ENCODE measurements around the gene ZNF778.

GRCh38 chr16:89191901-89192185, 25.7 kb upstream of the ZNF778 start:
- TF ChIP-seq CTCF (IDR thresholded peaks at IDR 0.05; ENCODE audit: control extremely low read depth in 1 of 3, insufficient read depth in 1 of 3, low read depth in 1 of 3, low read length in 3 of 3) (no peak), CEBPB (IDR thresholded peaks at IDR 0.05; ENCODE audit: low read depth, low read length) (no peak), USF2 (IDR thresholded peaks at IDR 0.05; ENCODE audit: low read length) (no peak), GABPA (IDR thresholded peaks at IDR 0.05; ENCODE audit: borderline replicate concordance, insufficient read depth, low read length) (no peak), POLR2AphosphoS5 (IDR thresholded peaks at IDR 0.05; ENCODE audit: low read depth, low read length) (no peak), EZH2 (IDR thresholded peaks at IDR 0.05; ENCODE audit: low read depth, low read length, severe bottlenecking) (no peak), EP300 (IDR thresholded peaks at IDR 0.05; ENCODE audit: borderline replicate concordance in 1 of 2, low read depth in 2 of 2, low read length in 2 of 2) (no peak), HDAC2 (IDR thresholded peaks at IDR 0.05; ENCODE audit: borderline replicate concordance in 1 of 2, low read depth in 2 of 2, low read length in 2 of 2) (no peak), SAP30 (IDR thresholded peaks at IDR 0.05; ENCODE audit: insufficient read depth, insufficient replicate concordance, low read length) (no peak), HDAC6 (IDR thresholded peaks at IDR 0.05; ENCODE audit: low read depth, low read length) (no peak), JUN (IDR thresholded peaks at IDR 0.05; ENCODE audit: low read depth, low read length) (no peak)
